Bone marrow (tissue), 2 donors: ENCODE data around the gene GPRIN1.

Experiments used
- DNase-seq, 2 donors: peaks; one replicate each; lab custom pipeline; 2025; lab: John Stamatoyannopoulos, UW

The GPRIN1 gene

DNA sequence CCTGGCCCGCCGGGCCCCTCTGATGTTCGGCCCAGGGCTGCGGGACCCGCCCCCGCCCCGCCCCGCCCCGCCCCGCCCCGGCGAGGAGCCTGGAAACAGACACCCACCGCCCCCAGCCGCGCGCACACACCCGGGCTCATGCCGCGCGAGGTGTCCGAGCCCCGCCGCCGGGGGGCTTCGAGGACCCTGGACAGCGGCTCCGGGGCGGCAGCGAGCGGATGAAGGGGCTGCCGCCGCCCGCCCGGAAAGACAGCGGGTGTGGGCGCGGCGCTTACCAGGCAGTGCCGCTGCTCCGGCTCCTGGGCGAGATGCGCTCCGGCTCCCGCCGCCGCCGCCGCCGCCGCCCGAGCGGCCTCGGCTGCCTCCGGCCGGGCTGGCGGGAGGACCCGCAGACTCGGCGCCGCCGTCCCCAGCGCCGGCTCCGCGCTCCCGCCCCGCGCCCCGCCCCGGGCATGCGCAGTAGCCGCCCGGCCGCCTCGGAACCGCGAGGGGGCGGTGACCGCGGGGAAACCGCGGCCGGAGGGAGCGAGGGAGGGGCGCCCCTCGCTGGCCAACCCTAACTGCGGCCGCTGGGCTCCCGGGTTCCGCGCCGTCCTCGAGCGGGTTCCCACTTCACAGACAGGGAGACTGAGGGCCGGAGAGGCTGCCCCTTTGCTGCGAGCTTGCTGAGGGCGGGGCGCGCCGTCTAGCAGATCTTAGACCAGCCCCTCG, at the start of gene GPRIN1:
TSS of gene GPRIN1 (minus strand) at position 433 of the 711 bp plus-strand sequence. CDS start 10,322 bp downstream, outside the sequence.
- peak in 1 of 2 donors; percentile 5 for DNase-seq

DNA sequence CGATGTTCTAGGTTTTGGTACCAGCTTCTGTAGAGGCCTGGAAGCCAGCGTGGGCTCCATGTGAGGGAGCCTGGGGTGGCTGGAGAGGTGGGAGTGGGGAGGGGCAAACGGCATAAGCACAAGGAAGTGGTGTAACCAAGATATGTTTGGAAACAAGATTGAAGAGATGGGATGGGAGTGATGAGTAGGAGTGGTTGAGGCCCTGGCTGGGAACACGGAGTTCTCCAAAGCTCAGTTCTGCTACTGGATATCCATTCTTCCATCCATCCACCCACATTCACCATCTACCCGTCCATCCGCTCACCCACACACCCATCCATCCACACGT, 49.5 kb upstream of the GPRIN1 start:
- DNase-seq = no peak

- peak in 1 of 2 donors; percentile 55 for DNase-seq
Measured at GRCh38 chr5:176658817-176659511, 49.0 kb upstream of the GPRIN1 start.

DNA sequence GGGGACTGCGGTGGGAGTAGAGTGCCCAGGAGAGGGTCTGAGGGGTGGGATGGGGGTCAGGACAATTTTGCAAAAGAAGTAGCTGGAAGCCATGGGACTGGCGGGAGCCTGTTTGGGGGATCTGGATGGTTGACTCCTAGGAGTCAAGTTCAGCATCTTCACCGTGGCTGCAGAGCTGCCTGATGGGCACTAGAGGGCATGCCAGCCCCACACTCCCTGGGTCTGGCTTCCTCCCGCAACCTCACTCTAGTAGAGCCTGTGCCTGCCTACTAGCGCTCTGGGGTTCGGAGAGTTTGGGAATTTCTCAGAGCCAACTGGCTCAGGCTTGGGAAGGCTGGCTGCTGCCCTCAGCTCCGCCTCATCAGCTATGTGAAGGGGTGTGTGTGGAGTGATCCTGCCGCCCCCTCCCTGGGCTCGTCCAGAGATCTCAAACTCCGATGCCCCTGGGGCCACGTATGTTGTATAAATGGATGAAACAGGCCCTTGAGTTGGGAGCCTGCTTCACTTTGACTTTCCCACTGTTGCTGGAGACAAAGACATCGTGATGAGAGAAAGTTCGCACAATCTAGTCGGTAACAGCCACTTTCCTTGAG, 48.1 kb upstream of the GPRIN1 start:
- peak; percentile 10 to 51 for DNase-seq

- DNase-seq = no peak
Measured at GRCh38 chr5:176656467-176656990, 46.6 kb upstream of the GPRIN1 start.

DNA sequence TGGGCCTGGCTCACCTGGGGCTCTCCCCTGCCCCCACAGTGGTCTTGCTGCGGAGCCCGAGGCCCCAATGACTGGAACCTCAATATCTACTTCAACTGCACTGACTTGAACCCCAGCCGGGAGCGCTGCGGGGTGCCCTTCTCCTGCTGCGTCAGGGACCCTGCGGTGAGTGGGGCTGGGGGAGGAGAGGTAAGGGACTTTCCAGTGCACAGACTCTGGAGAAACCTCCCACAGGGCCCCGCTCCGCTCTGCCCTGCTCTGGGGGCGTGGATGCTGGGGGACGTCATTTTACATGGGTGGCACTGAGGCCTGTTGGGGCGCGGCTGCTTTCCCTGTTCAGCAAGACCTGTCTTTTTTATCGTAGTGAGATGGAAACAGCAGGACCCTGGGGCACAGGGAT, 44.9 kb upstream of the GPRIN1 start:
- no peak for DNase-seq

- DNase-seq = no peak
Measured at GRCh38 chr5:176653401-176654385, 43.7 kb upstream of the GPRIN1 start.

- no peak for DNase-seq
Measured at GRCh38 chr5:176652136-176652535, 42.2 kb upstream of the GPRIN1 start.

- DNase-seq = no peak
Measured at GRCh38 chr5:176651472-176651980, 41.6 kb upstream of the GPRIN1 start.

GRCh38 chr5:176650354-176650884, 40.5 kb upstream of the GPRIN1 start:
- DNase-seq = no peak

GRCh38 chr5:176648474-176649194, 38.7 kb upstream of the GPRIN1 start:
- no peak for DNase-seq

- no peak for DNase-seq
Measured at GRCh38 chr5:176647843-176648473, 38.0 kb upstream of the GPRIN1 start.

GRCh38 chr5:176647030-176647842, 37.3 kb upstream of the GPRIN1 start, which contains the start of gene TSPAN17:
Gene TSPAN17 (plus strand): TSS chr5:176647484. CDS start chr5:176647616, 132 bp downstream.
- DNase-seq = peak; percentile 95 to 99

GRCh38 chr5:176646707-176647029, 36.7 kb upstream of the GPRIN1 start:
- no peak for DNase-seq

GRCh38 chr5:176646049-176646706, 36.2 kb upstream of the GPRIN1 start:
- DNase-seq = no peak

DNA sequence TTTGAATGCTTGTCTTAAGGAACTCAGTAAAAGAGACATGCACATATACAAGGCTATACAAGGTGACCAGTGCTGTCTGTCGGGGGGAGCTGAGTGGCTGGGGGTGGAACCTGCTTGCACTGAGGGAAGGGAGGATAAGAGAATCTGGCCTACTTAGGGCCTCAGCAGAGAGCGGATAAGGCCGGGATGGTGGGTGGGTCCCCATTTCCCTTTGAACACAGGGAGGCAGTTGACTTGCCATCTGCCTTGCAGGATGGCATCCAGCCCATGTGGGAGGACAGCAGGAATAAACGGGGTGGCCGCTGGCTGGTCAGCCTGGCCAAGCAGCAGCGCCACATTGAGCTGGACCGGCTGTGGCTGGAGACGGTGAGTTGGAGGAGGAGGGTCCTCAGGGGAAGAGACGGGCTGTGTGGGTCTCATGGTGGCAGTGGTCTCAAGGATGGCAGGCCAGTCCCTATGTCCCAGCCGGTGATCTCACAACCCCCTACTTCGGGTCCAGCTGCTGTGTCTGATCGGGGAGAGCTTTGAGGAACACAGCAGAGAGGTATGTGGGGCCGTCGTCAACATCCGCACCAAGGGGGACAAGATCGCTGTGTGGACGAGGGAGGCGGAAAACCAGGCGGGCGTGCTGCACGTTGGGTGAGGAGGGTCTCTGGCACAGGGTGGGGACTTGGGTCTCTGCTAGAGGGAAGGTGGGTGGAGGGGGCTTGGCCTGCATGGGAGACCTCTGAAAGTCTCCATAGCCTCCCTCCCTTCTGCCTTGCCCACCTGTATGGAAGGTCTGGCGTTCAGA, 35.1 kb upstream of the GPRIN1 start:
- DNase-seq = no peak

DNA sequence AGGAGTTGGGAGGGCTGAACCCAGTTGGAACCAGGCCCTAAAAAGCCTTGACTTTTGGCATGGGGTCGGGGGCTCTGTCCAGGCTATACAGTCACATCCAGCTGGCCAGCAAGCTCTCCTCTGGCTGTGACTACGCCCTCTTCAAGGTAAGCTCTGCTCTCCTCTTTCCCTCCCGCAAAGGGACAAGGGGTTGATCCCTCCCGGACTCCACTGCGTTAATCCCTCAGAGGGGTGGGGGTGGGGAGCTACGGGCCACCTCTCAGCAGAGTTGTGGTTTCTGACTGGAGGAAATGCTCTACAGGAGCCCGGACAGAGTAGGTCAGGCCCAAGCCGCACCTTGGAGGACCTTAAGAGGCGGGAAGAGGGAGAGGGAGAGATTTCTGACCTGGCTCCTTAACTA, 34.3 kb upstream of the GPRIN1 start:
- no peak for DNase-seq
